Heart left ventricle (tissue), 16 donors: ENCODE results near the gene SLC11A2. TPM values are rescaled to one million over a fixed set of nuclear protein-coding genes. Genes with fewer than 3 reads are reported as not detected.

Source experiments
- ATAC-seq, 4 donors: fragments of 200-7000 bp; cut with Tn5 transposase; one replicate each; pipeline ENCODE4 v1.9.1; 2020 to 2022; ENCODE audit warnings: moderate library complexity in 4 of 4, mild to moderate bottlenecking in 3 of 4, moderate number of reproducible peaks in 1 of 4
- DNase-seq, 5 donors: peaks; one replicate each; pipeline ENCODE4 v3.0.0-alpha.2; 2020
- H3K27ac ChIP-seq, 12 donors: fragments of 200-600 bp; sonication (generic) in 4 of 12; one replicate each; pipeline versions ENCODE4 v1.5.0 to v1.8.0; 2016 to 2022; ENCODE audit warnings: mild to moderate bottlenecking in 2 of 12
- H3K27me3 ChIP-seq, 9 donors: fragments of 200-600 bp; sonication (generic) in 2 of 9; one replicate each; pipeline versions ENCODE4 v1.5.1 to v1.8.0; 2016 to 2022; ENCODE audit warnings: mild to moderate bottlenecking in 3 of 9
- H3K36me3 ChIP-seq, 9 donors: fragments of 200-600 bp; sonication (generic) in 2 of 9; one replicate each; pipeline versions ENCODE4 v1.5.0 to v1.8.0; 2018 to 2022; ENCODE audit warnings: mild to moderate bottlenecking in 2 of 9
- H3K4me1 ChIP-seq, 12 donors: fragments of 200-600 bp; sonication (generic) in 4 of 12; one replicate each; pipeline versions ENCODE4 v1.5.0 to v1.8.0; 2016 to 2022; ENCODE audit warnings: mild to moderate bottlenecking in 3 of 12
- H3K4me3 ChIP-seq, 12 donors: fragments of 200-600 bp; sonication (generic) in 4 of 12; one replicate each; pipeline versions ENCODE4 v1.5.0 to v1.8.0; 2017 to 2022; ENCODE audit warnings: mild to moderate bottlenecking in 9 of 12, moderate library complexity in 4 of 12
- H3K9me3 ChIP-seq, 12 donors: fragments of 200-600 bp; sonication (generic) in 4 of 12; one replicate each; pipeline versions ENCODE4 v1.5.0 to v1.8.0; 2016 to 2022; ENCODE audit warnings: mild to moderate bottlenecking in 1 of 12
- POLR2A ChIP-seq, 2 donors: fragments of 450-650 bp; IDR thresholded peaks; one replicate each; pipeline ENCODE4 v1.6.1; 2017; ENCODE audit warnings: antibody characterized with exemption in 2 of 2, mild to moderate bottlenecking in 2 of 2, moderate library complexity in 2 of 2
- WGBS, 4 donors: extraction: QIAGEN DNeasy Blood & Tissue Kit in 2 of 4; methylation state at CpG; one replicate each; pipeline versions ENCODE4 v1.1.5 to v1.1.7; 2013 to 2018; 5-methylcytosine and 5-hydroxymethylcytosine counted together
- intact Hi-C, 10 donors: fragments of 100-400 bp; cut with DNase I; formaldehyde crosslinking; loops; one replicate each; pipeline versions ENCODE4 v1.11.1 to v1.14.2; 2022
- polyA plus RNA-seq, 2 donors: library from polyadenylated mRNA; stranded (reverse); fragments of 200-250 nt; gene quantifications; one replicate each; pipeline ENCODE4 v1.2.3, GENCODE V29; 2013
- total RNA-seq, 9 donors: library from RNA; depleted of rRNA in 2 of 9; stranded (reverse); fragments of >200 nt in 2 of 9; fragmentation: NEBNext Ultra II Directional in 3 of 9; extraction: Animal tissue kit (Norgen Biotek cat#: 25700) in 3 of 9; gene quantifications; one replicate each; pipeline versions ENCODE4 v1.1.0 to v1.2.4, GENCODE V29; 2016 to 2023
- TF ChIP-seq, protein P1 (sequence below), 12 donors: fragments of 200-600 bp; sonication (generic) in 4 of 12; IDR thresholded peaks; one replicate each; pipeline versions ENCODE4 v1.5.0 to v1.8.0; 2018 to 2022; ENCODE audit warnings: antibody characterized with exemption in 12 of 12, mild to moderate bottlenecking in 5 of 12
- donor health status: ischemic (EF 13 %, LVEDD 7.1; RV severe dilation, severe dysfunction).
- donor health status: healthy with polysubstance abuse.
- donor health status: DM: no; HTN: yes; CAD: no.
- donor health status: DM: no; HTN: no; CAD: no.
- donor health status: ischemic (EF 25% LVEDD 6.9; RV normal size, moderate dysfunction).
- donor health status: ischemic (EF 25% LVEDD 5.7; RV mildly dilated, moderate dysfunction).
- donor health status: healthy.
- donor health status: DM: yes; HTN: yes; CAD: no.
- donor health status: ischemic (EF 35%, LVEDD 5.7; RV mildly dilated, moderate dysfunction).
- donor health status: nonischemic (EF 11% LVEDD 7.7; RV severe dilation, severe dysfunction).
- donor health status: DM: yes; HTN: yes; CAD: no.
- donor health status: PGD.
- donor health status: ischemic (EF 29% LVEDD 5.4; RV normal size, mild dysfunction).
- donor health status: nonischemic (EF 23%, LVEDD 6.1; RV moderate dilation, normal function).

SLC11A2 gene
- total and polyA plus RNA-seq, 11 donors: 9.1 to 45.3 (median 21.2) TPM

DNA sequence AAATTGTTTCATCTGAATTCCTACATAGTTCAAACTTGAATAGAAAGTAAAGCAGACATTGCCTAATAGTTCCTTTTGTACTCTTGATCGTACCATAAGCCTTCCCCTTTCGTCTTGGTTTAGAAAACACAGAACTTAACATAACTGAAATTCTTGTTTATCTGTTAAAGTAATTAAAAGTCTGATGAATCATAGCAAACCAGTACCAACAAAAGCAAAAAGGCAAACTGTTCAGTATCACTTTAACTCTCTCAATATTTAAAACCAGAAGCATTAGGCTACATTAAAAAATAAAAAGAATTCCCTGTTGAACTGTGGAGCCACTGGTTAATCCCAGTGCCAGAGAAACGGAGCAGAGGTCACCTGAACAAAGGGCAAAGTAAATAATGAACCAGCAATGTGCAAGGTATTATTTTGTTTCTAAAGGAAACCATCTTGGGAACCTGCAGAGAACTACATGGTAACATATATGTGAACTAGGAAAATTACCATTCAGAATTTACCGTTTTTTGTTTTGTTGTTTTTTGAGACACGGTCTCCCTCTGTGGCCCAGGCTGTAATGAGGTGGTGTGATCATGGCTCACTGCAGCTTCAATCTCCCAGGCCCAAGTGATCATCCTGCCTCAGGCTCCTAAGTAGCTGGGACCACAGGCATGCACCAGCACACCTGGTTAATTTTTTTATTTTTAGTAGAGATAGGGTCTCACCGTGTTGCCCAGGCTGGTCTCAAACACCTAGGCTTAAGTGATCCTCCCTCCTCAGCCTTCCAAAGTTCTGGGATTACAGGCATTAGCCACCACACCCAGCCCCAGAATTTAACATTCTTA is 91.0 kb downstream of the SLC11A2 start:
- DNase-seq (no peak), ATAC-seq (peak; percentile 28 to 74 (median 44))
- TF ChIP-seq POLR2A (IDR thresholded peaks at IDR 0.05): no peak
- TF ChIP-seq, protein P1, sequence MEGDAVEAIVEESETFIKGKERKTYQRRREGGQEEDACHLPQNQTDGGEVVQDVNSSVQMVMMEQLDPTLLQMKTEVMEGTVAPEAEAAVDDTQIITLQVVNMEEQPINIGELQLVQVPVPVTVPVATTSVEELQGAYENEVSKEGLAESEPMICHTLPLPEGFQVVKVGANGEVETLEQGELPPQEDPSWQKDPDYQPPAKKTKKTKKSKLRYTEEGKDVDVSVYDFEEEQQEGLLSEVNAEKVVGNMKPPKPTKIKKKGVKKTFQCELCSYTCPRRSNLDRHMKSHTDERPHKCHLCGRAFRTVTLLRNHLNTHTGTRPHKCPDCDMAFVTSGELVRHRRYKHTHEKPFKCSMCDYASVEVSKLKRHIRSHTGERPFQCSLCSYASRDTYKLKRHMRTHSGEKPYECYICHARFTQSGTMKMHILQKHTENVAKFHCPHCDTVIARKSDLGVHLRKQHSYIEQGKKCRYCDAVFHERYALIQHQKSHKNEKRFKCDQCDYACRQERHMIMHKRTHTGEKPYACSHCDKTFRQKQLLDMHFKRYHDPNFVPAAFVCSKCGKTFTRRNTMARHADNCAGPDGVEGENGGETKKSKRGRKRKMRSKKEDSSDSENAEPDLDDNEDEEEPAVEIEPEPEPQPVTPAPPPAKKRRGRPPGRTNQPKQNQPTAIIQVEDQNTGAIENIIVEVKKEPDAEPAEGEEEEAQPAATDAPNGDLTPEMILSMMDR (IDR thresholded peaks at IDR 0.05): no peak
- Histone ChIP-seq H3K36me3 (peaks cover 0 to 31% (median 24%) of the 10 kb centered on the region in 9 donors), H3K27ac (peak overlapping the region; percentile 1 to 82 (median 62)), H3K27me3 (no peaks in the 10 kb centered on the region), H3K9me3 (peaks cover 0 to 5% (median 0%) of the 10 kb centered on the region in 12 donors), H3K4me1 (peaks cover 0 to 48% (median 21%) of the 10 kb centered on the region in 12 donors), H3K4me3 (peak overlapping the region in 3 of 12 donors; percentile 6 to 26 (median 25))
- 44 to 59% (median 51%) methylated on average over 6 of the region's 6 CpGs for WGBS, 4 donors
- intact Hi-C loops: loop anchor here in 1 of 10 donors (10.0 kb wide), 1 partner anchor 80 kb away; no protein-coding TSS in a partner anchor

DNA sequence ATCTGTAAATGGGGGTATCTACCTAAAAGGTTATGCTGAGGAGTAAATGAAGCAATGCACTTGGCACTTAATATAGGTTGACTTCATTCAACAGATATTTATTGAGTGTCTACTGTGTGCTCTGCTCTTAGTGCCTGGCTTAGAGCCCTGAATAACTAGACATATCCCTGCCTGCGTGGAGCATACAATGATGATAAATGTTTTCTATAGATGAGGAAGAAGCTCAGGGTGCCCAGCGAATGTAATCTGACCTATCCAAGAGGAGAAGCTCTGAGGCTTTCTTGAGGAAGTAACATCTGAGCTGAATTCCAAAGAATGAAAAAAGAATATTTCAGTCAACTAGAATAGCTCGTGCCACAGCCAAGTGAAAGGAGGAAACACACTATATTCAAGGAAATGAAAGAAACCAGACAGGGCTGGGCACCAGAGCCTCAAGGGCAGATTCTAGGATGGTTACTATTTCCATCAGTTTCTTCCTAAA is 91.8 kb downstream of the SLC11A2 start:
- Histone ChIP-seq H3K4me1 (peaks cover 0 to 52% (median 23%) of the 10 kb centered on the region in 12 donors), H3K4me3 (peak overlapping the region in 4 of 12 donors; percentile 6 to 26 (median 18)), H3K27ac (peak overlapping the region; percentile 1 to 82 (median 62)), H3K27me3 (no peaks in the 10 kb centered on the region), H3K9me3 (peaks cover 0 to 5% (median 0%) of the 10 kb centered on the region in 12 donors), H3K36me3 (peaks cover 0 to 38% (median 30%) of the 10 kb centered on the region in 9 donors)
- intact Hi-C loops: loop anchor here in 1 of 10 donors (10.0 kb wide), 1 partner anchor 80 kb away; no protein-coding TSS in a partner anchor
- DNase-seq: no peak
- TF ChIP-seq, protein P1 (IDR thresholded peaks at IDR 0.05): no peak
- TF ChIP-seq POLR2A (IDR thresholded peaks at IDR 0.05): no peak
- ATAC-seq: peak in 3 of 4 donors; percentile 50 to 61 (median 58)
- WGBS, 4 donors: 41 to 63% (median 58%) methylated on average over 3 of the region's 3 CpGs

DNA sequence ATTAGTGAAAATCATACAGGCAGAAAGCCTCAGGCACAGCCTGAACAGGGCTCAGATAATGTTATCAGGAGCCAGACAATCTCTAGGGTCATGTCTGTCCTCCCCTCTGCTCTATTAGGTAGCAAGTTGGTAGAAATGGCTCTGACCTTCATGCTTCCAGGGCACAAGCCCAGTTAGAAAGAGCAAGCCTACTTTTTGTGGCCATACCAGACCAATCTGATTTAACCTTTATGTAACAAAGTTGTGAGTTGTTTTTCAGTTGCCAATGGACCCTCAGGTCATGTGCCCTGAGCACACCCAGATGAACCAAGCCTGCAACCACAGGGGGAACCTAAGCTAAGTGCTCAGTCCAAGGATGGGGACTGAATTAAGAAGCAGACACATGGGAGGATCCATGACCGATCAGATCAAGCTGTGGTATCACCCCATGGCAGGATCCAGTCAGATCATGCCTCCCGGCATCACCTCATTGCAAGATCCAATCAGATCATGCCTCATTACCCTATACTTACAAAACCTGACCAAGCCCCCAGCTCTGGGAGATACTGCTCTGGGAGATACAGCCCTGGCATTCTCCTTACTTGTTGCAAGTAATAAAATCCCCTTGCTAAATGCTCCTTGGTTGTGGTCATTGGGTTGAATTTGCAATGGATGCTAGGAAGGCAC is 92.6 kb downstream of the SLC11A2 start:
- 94 to 100% (median 95%) methylated on average over 2 of the region's 2 CpGs for WGBS, 4 donors

More for the DNA sequence above, 92.6 kb downstream of the SLC11A2 start:
- TF ChIP-seq, protein P1 (IDR thresholded peaks at IDR 0.05): no peak
- TF ChIP-seq POLR2A (IDR thresholded peaks at IDR 0.05): no peak
- H3K27ac ChIP-seq: peak overlapping the region in 8 of 12 donors; percentile 1 to 82 (median 62)
- ATAC-seq: peak in 2 of 4 donors; percentile 5 to 31
- H3K9me3 ChIP-seq: peaks cover 0 to 5% (median 0%) of the 10 kb centered on the region in 12 donors
- no peak overlapping the region for H3K4me3 ChIP-seq
- H3K27me3 ChIP-seq: no peaks in the 10 kb centered on the region
- peaks cover 0 to 59% (median 27%) of the 10 kb centered on the region in 12 donors for H3K4me1 ChIP-seq
- DNase-seq: no peak
- intact Hi-C loops: loop anchor here in 1 of 10 donors (10.0 kb wide), 1 partner anchor 81 kb away; no protein-coding TSS in a partner anchor
- H3K36me3 ChIP-seq: peaks cover 0 to 41% (median 31%) of the 10 kb centered on the region in 9 donors
